H1 (cell line): ENCODE data around the gene PMM2. TPM values are rescaled to one million over a fixed set of nuclear protein-coding genes. Genes with fewer than 3 reads are reported as not detected.

Source experiments
- CHD2 ChIP-seq: IDR thresholded peaks from 2 replicates; pipeline ENCODE4 v1.6.1; 2012; ENCODE audit warnings: low read length, improper control_type of control experiment
- KDM5A ChIP-seq: fragments of 200-600 bp; IDR thresholded peaks from 2 replicates; pipeline ENCODE4 v1.7.1; 2012; ENCODE audit warnings: mild to moderate bottlenecking, low read length, inconsistent platforms, mixed read lengths
- POLR2A ChIP-seq, 2 experiments: IDR thresholded peaks; 1 replicate in 1 of 2; 2 replicates in 1 of 2; pipeline ENCODE4 v1.6.1; 2011; ENCODE audit warnings: low read depth in 2 of 2, low read length in 2 of 2, mild to moderate bottlenecking in 2 of 2; ENCODE audit errors: control extremely low read depth in 1 of 2
- RBBP5 ChIP-seq: IDR thresholded peaks from 2 replicates; pipeline ENCODE4 v1.7.1; 2012; ENCODE audit warnings: low read depth, mild to moderate bottlenecking, inconsistent platforms, low read length, moderate library complexity, borderline replicate concordance
- SUZ12 ChIP-seq: fragments of 200-600 bp; sonication (generic); IDR thresholded peaks from 2 replicates; pipeline ENCODE4 v1.6.1; 2012; ENCODE audit warnings: mild to moderate bottlenecking, inconsistent platforms, low read length, moderate library complexity, mixed read lengths
- polyA plus RNA-seq, 7 experiments: library from polyadenylated mRNA; depleted of rRNA in 3 of 7; stranded (reverse) in 5 of 7; unstranded in 2 of 7; fragments of >200 nt in 5 of 7; fragments of 200-250 nt in 2 of 7; gene quantifications; 1 replicate in 5 of 7; 2 replicates in 1 of 7; 4 replicates in 1 of 7; pipeline versions ENCODE4 v1.2.1 to v1.2.3, GENCODE V29; 2011 to 2013; ENCODE audit warnings: missing spikeins in 2 of 7, mixed read lengths in 2 of 7
- total RNA-seq: library from RNA; stranded (reverse); fragmentation: NEBNext Ultra II Directional; extraction: Animal tissue kit (Norgen Biotek cat#: 25700); gene quantifications from 2 replicates; pipeline ENCODE4 v1.2.1, GENCODE V29; 2021

PMM2 gene
- total and polyA plus RNA-seq, 2 of the 8 experiments (the other 6 are each of a cell fraction or from before 2014, with no cell fraction given) = 26.2 to 49.4 TPM

- no peak for TF ChIP-seq KDM5A
- no peak for TF ChIP-seq RBBP5
- TF ChIP-seq SUZ12 = no peak
- TF ChIP-seq POLR2A (IDR thresholded peaks at IDR 0.05; ENCODE audit: control extremely low read depth in 1 of 2, low read depth in 2 of 2, low read length in 2 of 2) = no peak
- no peak for TF ChIP-seq CHD2
Observed at GRCh38 chr16:8796469-8797363, 923 bp upstream of the PMM2 start (continued).
